GM12878 (cell line): ENCODE results near the gene MAN2A1. TPM values are rescaled to one million over a fixed set of nuclear protein-coding genes. Genes with fewer than 3 reads are reported as not detected.

Source experiments
- ATAC-seq: fragments of 200-7000 bp; cut with Tn5 transposase; 3 replicates; pipeline ENCODE4 v1.9.1; 2020; ENCODE audit warnings: mild to moderate bottlenecking, moderate library complexity
- BruUV-seq: library from RNA; stranded (reverse); fragments of 400-500 nt; replicated peaks from 2 replicates; lab custom pipeline; 2021; lab: Mats Ljungman, UMichigan
- CTCF ChIA-PET: fragments of 300-600 bp; sonication (Branson Sonifier 250); formaldehyde crosslinking; extraction: SDS; loops from one replicate; lab custom pipeline; 2021; ENCODE audit warnings: inconsistent platforms; lab: Yijun Ruan, JAX
- POLR2A ChIA-PET: fragments of 350-600 bp; formaldehyde crosslinking; extraction: SDS; loops from one replicate; lab custom pipeline; 2021; ENCODE audit warnings: inconsistent platforms; lab: Charles Lee
- RAD21 ChIA-PET: fragments of 300-600 bp; sonication (Branson Sonifier 250); formaldehyde crosslinking; loops from one replicate; lab custom pipeline; 2023; ENCODE audit warnings: antibody characterized with exemption; ENCODE audit not compliant: unreplicated experiment; lab: Charles Lee
- SMC1A ChIA-PET: fragments of 300-600 bp; sonication (Branson Sonifier 250); formaldehyde crosslinking; loops from one replicate; lab custom pipeline; 2023; ENCODE audit not compliant: unreplicated experiment, uncharacterized antibody; lab: Charles Lee
- DNase-seq: peaks from one replicate; pipeline ENCODE4 v3.0.0-alpha.2; 2011; ENCODE audit warnings: low read depth, low spot score
- FAIRE-seq: peaks from 3 replicates; lab custom pipeline; 2011; peaks lifted over from hg19 to GRCh38; lab: Jason Lieb, UNC
- H2AFZ ChIP-seq: 2 replicates; pipeline ENCODE4 v1.6.0; 2011; ENCODE audit warnings: low read depth, low read length, control low read depth; ENCODE audit not compliant: control insufficient read depth
- H3K27ac ChIP-seq: 2 replicates; pipeline ENCODE4 v1.5.1; 2011; ENCODE audit warnings: control low read depth; ENCODE audit not compliant: control insufficient read depth, insufficient read depth
- H3K27me3 ChIP-seq, 2 experiments: replicated peaks in 1 of 2; 2 replicates each; pipeline versions ENCODE4 v1.6.0 to v1.6.1; 2011; ENCODE audit warnings: low read length in 1 of 2; ENCODE audit not compliant: control insufficient read depth in 2 of 2, insufficient read depth in 2 of 2
- H3K36me3 ChIP-seq, 2 experiments: 2 replicates each; pipeline ENCODE4 v1.5.1; 2011; ENCODE audit warnings: low read length in 1 of 2; ENCODE audit not compliant: control insufficient read depth in 2 of 2, insufficient read depth in 2 of 2
- H3K4me1 ChIP-seq: 2 replicates; pipeline ENCODE4 v1.6.1; 2011; ENCODE audit warnings: mild to moderate bottlenecking, low read length, moderate library complexity, mixed read lengths; ENCODE audit not compliant: control insufficient read depth, insufficient read depth
- H3K4me2 ChIP-seq: 2 replicates; pipeline ENCODE4 v1.6.0; 2011; ENCODE audit warnings: control low read depth; ENCODE audit not compliant: control insufficient read depth, insufficient read depth
- H3K4me3 ChIP-seq: fragments of 200-600 bp; sonication (generic); 2 replicates; pipeline ENCODE4 v1.5.1; 2016
- H3K79me2 ChIP-seq: 2 replicates; pipeline ENCODE4 v1.6.0; 2011; ENCODE audit warnings: low read length; ENCODE audit not compliant: control insufficient read depth, insufficient read depth
- H3K9ac ChIP-seq: 2 replicates; pipeline ENCODE4 v1.8.0; 2011; ENCODE audit warnings: low read length, control low read depth, mixed read lengths; ENCODE audit not compliant: control insufficient read depth, insufficient read depth
- H3K9me3 ChIP-seq: replicated peaks from 3 replicates; pipeline ENCODE4 v1.5.1; 2011; ENCODE audit warnings: mild to moderate bottlenecking, low read length; ENCODE audit not compliant: control insufficient read depth, insufficient read depth
- H4K20me1 ChIP-seq: 2 replicates; pipeline ENCODE4 v1.6.0; 2011; ENCODE audit not compliant: control insufficient read depth, insufficient read depth
- BACH1 ChIP-seq: fragments of 450-650 bp; IDR thresholded peaks from 2 replicates; pipeline ENCODE4 v1.6.1; 2017; ENCODE audit warnings: mild to moderate bottlenecking, borderline replicate concordance
- BMI1 ChIP-seq: fragments of 450-650 bp; IDR thresholded peaks from 2 replicates; pipeline ENCODE4 v1.6.1; 2016; ENCODE audit warnings: mild to moderate bottlenecking, moderate library complexity, borderline replicate concordance
- CBX3 ChIP-seq: fragments of 200-600 bp; sonication (generic); IDR thresholded peaks from 2 replicates; pipeline ENCODE4 v1.6.1; 2016; ENCODE audit warnings: low read depth, borderline replicate concordance
- EED ChIP-seq: sonication (generic); IDR thresholded peaks from 2 replicates; pipeline ENCODE4 v1.6.1; 2016; ENCODE audit warnings: antibody characterized with exemption, low read depth
- EZH2 ChIP-seq: IDR thresholded peaks from 2 replicates; pipeline ENCODE4 v1.6.1; 2012; ENCODE audit warnings: low read depth, mild to moderate bottlenecking, control low read depth, inconsistent platforms, low read length, borderline replicate concordance; ENCODE audit not compliant: control insufficient read depth
- JUND ChIP-seq: IDR thresholded peaks from 2 replicates; pipeline ENCODE4 v1.6.1; 2012; ENCODE audit warnings: low read depth, mild to moderate bottlenecking, low read length, improper control_type of control experiment, moderate library complexity
- MEF2A ChIP-seq: IDR thresholded peaks from 2 replicates; pipeline ENCODE4 v1.6.1; 2011; ENCODE audit warnings: low read depth, mild to moderate bottlenecking, low read length, moderate library complexity; ENCODE audit not compliant: insufficient read depth
- MEF2B ChIP-seq: fragments of 450-650 bp; IDR thresholded peaks from 2 replicates; pipeline ENCODE4 v1.6.1; 2018; ENCODE audit warnings: mild to moderate bottlenecking, moderate library complexity; ENCODE audit not compliant: partially characterized antibody, poor library complexity, severe bottlenecking
- NFYA ChIP-seq: IDR thresholded peaks from 2 replicates; pipeline ENCODE4 v1.6.1; 2011; ENCODE audit warnings: low read depth, mild to moderate bottlenecking, low read length, improper control_type of control experiment, borderline replicate concordance
- PAX8 ChIP-seq: fragments of 450-650 bp; IDR thresholded peaks from 2 replicates; pipeline ENCODE4 v1.6.1; 2017; ENCODE audit warnings: mild to moderate bottlenecking, moderate library complexity
- RAD21 ChIP-seq: IDR thresholded peaks from 2 replicates; pipeline ENCODE4 v1.6.1; 2011; ENCODE audit warnings: mild to moderate bottlenecking, low read depth, low read length, moderate library complexity; ENCODE audit not compliant: insufficient read depth
- REST ChIP-seq: IDR thresholded peaks from 2 replicates; pipeline ENCODE4 v1.6.1; 2012; ENCODE audit warnings: mild to moderate bottlenecking, low read depth, low read length
- SIX5 ChIP-seq: IDR thresholded peaks from 2 replicates; pipeline ENCODE4 v1.6.1; 2011; ENCODE audit warnings: mild to moderate bottlenecking, low read depth, low read length, moderate library complexity; ENCODE audit not compliant: severe bottlenecking
- SMAD5 ChIP-seq: IDR thresholded peaks from 2 replicates; pipeline ENCODE4 v1.6.1; 2016; ENCODE audit warnings: antibody characterized with exemption, low read depth
- SMARCA5 ChIP-seq: fragments of 450-650 bp; IDR thresholded peaks from 2 replicates; pipeline ENCODE4 v1.6.1; 2017; ENCODE audit warnings: mild to moderate bottlenecking
- TARDBP ChIP-seq: IDR thresholded peaks from 2 replicates; pipeline ENCODE4 v1.6.1; 2016; ENCODE audit warnings: borderline replicate concordance
- ZBED1 ChIP-seq: IDR thresholded peaks from 2 replicates; pipeline ENCODE4 v1.6.1; 2016; ENCODE audit warnings: borderline replicate concordance
- ZSCAN29 ChIP-seq: fragments of 450-650 bp; IDR thresholded peaks from 2 replicates; pipeline ENCODE4 v1.6.1; 2017; ENCODE audit warnings: mild to moderate bottlenecking, moderate library complexity
- WGBS: methylation state at CpG from one replicate; pipeline ENCODE4 v1.1.6; 2016; ENCODE audit warnings: low lambda C conversion rate; ENCODE audit not compliant: insufficient replicate concordance, insufficient coverage; ENCODE audit errors: missing lambda C conversion rate; 5-methylcytosine and 5-hydroxymethylcytosine counted together
- in situ Hi-C: fragments of 300-500 bp; cut with MboI; formaldehyde crosslinking; loops from 9 replicates; pipeline ENCODE4 v1.14.3; 2018; ENCODE audit warnings: mixed read lengths
- intact Hi-C: fragments of 100-400 bp; cut with micrococcal nuclease; formaldehyde crosslinking; loops from one replicate; pipeline ENCODE4 v1.14.2; 2022; ENCODE audit not compliant: unreplicated experiment
- polyA plus RNA-seq, 11 experiments: library from polyadenylated mRNA; depleted of rRNA in 4 of 11; unstranded in 6 of 11; stranded (reverse) in 5 of 11; fragments of >200 nt; fragmentation: Nextera tagmentation in 4 of 11; fragmentation: Illumina TruSeq in 1 of 11; extraction: Ambion mirVana in 4 of 11; extraction: Trizol in 1 of 11; gene quantifications; 1 replicate in 1 of 11; 2 replicates in 10 of 11; pipeline versions ENCODE4 v1.2.1 to v1.2.3, GENCODE V29; 2011 to 2016; ENCODE audit warnings: inconsistent platforms in 2 of 11, missing spikeins in 2 of 11, low read depth in 1 of 11
- total RNA-seq, 4 experiments: library from RNA; depleted of rRNA in 3 of 4; stranded (reverse); fragments of >200 nt in 3 of 4; fragmentation: Illumina TruSeq in 1 of 4; extraction: Trizol in 1 of 4; gene quantifications; 2 replicates each; pipeline versions ENCODE4 v1.2.1 to v1.2.3, GENCODE V29; 2013 to 2021
- TF ChIP-seq, protein P1 (sequence below): fragments of 450-650 bp; IDR thresholded peaks from 2 replicates; pipeline ENCODE4 v1.6.1; 2017; ENCODE audit warnings: mild to moderate bottlenecking, low read depth, inconsistent platforms; ENCODE audit not compliant: poor library complexity, severe bottlenecking

Gene MAN2A1
- total and polyA plus RNA-seq, 10 of the 15 experiments (the other 5 are each of a cell fraction or from before 2014, with no cell fraction given) = 4.2 to 27.9 (median 10.5) TPM

DNA sequence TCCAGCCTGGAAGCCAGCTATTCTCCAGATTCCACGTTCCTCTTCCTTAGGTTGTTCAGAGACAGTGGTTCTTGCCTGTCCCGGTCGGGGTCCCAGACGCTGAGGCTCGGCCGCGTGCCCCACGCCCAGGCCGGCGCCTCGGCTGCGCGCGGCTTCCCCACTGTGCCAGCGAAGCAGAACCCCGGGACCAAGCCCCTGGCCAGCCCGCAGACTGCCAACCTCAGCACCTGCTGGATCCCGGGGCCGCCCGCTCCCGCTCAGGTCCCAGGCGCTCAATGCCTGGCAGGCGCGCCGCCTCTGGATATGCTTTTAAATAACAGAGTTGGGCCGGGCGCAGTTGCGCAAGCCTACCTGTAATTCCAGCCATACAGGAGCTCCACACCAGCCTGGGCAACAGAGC is 195.5 kb downstream of the MAN2A1 start (continued):
- TF ChIP-seq TARDBP = no peak
- no peak for TF ChIP-seq PAX8
- TF ChIP-seq RAD21 = no peak
- TF ChIP-seq, protein P1, sequence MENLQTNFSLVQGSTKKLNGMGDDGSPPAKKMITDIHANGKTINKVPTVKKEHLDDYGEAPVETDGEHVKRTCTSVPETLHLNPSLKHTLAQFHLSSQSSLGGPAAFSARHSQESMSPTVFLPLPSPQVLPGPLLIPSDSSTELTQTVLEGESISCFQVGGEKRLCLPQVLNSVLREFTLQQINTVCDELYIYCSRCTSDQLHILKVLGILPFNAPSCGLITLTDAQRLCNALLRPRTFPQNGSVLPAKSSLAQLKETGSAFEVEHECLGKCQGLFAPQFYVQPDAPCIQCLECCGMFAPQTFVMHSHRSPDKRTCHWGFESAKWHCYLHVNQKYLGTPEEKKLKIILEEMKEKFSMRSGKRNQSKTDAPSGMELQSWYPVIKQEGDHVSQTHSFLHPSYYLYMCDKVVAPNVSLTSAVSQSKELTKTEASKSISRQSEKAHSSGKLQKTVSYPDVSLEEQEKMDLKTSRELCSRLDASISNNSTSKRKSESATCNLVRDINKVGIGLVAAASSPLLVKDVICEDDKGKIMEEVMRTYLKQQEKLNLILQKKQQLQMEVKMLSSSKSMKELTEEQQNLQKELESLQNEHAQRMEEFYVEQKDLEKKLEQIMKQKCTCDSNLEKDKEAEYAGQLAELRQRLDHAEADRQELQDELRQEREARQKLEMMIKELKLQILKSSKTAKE = no peak
- no peak for TF ChIP-seq EZH2
- no peak for TF ChIP-seq JUND
- TF ChIP-seq BMI1 = no peak
- no peak for TF ChIP-seq EED
- TF ChIP-seq SIX5 = no peak

DNA sequence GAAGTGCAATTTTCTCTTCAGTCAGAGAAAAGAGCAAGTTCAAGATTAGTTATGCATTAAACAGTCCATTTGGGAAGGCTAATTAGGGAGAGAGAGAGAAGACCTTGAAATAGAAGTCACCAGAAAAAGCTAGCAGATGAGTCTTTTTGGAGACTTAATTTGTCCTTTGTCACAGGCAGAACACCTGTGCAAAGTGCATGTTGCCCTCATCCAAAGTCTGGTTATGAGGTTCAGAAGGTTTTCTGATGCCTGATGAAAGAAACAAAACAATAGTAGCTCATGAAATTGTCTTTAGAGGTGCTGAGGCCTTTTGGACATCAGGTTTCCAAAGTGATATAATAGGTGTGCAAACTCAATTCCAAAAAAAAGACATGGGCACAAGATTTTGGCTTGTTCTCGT is 199.3 kb downstream of the MAN2A1 start:
- 0% methylated on average over 1 of the region's 1 CpG for WGBS
- Histone ChIP-seq H4K20me1 (no peaks in the 10 kb centered on the region), H3K4me1 (no peaks in the 10 kb centered on the region), H3K9ac (no peak overlapping the region), H3K79me2 (no peaks in the 10 kb centered on the region), H3K4me3 (no peak overlapping the region), H2AFZ (no peak overlapping the region), H3K27me3 (no peaks in the 10 kb centered on the region), H3K9me3 (no peaks in the 10 kb centered on the region), H3K36me3 (no peaks in the 10 kb centered on the region), H3K4me2 (no peak overlapping the region), H3K27ac (no peak overlapping the region)
- TF ChIP-seq CBX3 = no peak
- no peak for TF ChIP-seq ZSCAN29
- TF ChIP-seq BACH1 = no peak
- TF ChIP-seq ZBED1 = no peak
- no peak for TF ChIP-seq REST
- TF ChIP-seq MEF2B = no peak
- TF ChIP-seq NFYA = no peak
- TF ChIP-seq SMARCA5 = no peak
- no peak for TF ChIP-seq MEF2A
- no peak for TF ChIP-seq SMAD5
- ChIA-PET RAD21 (no interaction called here), POLR2A (no interaction called here), CTCF (interaction anchor here (0.6 kb wide), 1 partner anchor 8 kb away, joined by 4 read pairs; no protein-coding TSS in a partner anchor), SMC1A (interaction anchor here (0.5 kb wide), 1 partner anchor 341 kb away, joined by 4 read pairs; no protein-coding TSS in a partner anchor)
- intact Hi-C loops (no loop called here), in situ Hi-C loops (no loop called here)
- BruUV-seq = no TSS peak
- no peak for DNase-seq
- FAIRE-seq = no peak
- no peak for ATAC-seq
